ENCODE results near the gene LSAMP.

DNA sequence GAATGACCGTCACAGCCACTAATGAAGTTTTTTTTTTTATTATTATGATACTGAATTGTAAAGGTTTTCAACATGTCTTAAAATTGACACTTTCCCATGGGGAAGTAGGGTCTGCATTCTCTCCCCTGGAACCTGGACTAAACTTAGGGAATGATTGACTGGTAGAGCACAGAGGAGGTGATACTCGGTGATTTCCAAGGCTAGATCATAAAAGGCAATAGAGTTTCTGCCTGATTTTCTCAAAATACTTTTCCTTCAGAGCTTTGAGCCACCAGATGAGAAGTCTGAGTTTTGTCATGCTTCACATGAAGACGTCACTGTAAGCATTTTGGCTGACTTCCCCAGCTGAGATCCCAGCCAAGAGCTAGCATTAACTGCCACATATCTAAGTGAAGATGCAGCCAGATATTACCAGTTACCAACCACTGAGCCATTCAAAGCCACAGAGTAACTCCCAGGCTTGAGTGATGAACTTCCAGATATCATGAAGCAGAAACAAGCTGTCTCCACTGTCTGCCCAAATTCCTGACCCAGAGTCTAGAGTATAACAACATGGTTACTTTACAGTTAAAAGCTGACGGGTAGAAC lies 105.8 kb downstream of the LSAMP start:
- TF ChIP-seq STAG1 (CRISPR knock-in tag; IDR thresholded peaks at IDR 0.05): no peak
- no peak for TF ChIP-seq TOPORS (CRISPR knock-in tag; IDR thresholded peaks at IDR 0.05)
- TF ChIP-seq, protein P1, sequence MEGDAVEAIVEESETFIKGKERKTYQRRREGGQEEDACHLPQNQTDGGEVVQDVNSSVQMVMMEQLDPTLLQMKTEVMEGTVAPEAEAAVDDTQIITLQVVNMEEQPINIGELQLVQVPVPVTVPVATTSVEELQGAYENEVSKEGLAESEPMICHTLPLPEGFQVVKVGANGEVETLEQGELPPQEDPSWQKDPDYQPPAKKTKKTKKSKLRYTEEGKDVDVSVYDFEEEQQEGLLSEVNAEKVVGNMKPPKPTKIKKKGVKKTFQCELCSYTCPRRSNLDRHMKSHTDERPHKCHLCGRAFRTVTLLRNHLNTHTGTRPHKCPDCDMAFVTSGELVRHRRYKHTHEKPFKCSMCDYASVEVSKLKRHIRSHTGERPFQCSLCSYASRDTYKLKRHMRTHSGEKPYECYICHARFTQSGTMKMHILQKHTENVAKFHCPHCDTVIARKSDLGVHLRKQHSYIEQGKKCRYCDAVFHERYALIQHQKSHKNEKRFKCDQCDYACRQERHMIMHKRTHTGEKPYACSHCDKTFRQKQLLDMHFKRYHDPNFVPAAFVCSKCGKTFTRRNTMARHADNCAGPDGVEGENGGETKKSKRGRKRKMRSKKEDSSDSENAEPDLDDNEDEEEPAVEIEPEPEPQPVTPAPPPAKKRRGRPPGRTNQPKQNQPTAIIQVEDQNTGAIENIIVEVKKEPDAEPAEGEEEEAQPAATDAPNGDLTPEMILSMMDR (CRISPR knock-in tag; IDR thresholded peaks at IDR 0.05): no peak
- TF ChIP-seq POLR2A (IDR thresholded peaks at IDR 0.05; ENCODE audit: insufficient read depth in 1 of 2, low read depth in 2 of 2, low read length in 2 of 2): no peak
- TF ChIP-seq MTA3 (CRISPR knock-in tag; IDR thresholded peaks at IDR 0.05): no peak
- TF ChIP-seq PHF8 (CRISPR knock-in tag; IDR thresholded peaks at IDR 0.05): no peak
- TF ChIP-seq, protein P2, sequence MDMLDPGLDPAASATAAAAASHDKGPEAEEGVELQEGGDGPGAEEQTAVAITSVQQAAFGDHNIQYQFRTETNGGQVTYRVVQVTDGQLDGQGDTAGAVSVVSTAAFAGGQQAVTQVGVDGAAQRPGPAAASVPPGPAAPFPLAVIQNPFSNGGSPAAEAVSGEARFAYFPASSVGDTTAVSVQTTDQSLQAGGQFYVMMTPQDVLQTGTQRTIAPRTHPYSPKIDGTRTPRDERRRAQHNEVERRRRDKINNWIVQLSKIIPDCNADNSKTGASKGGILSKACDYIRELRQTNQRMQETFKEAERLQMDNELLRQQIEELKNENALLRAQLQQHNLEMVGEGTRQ (IDR thresholded peaks at IDR 0.05; ENCODE audit: low read depth, low read length): no peak
- TF ChIP-seq, protein P2 (CRISPR knock-in tag; IDR thresholded peaks at IDR 0.05; ENCODE audit: borderline replicate concordance): no peak

Measured in HepG2 (cell line).